Measurements from ENCODE around the gene NTN1. TPM values are rescaled to one million over a fixed set of nuclear protein-coding genes. Genes with fewer than 3 reads are reported as not detected.

NTN1 gene
- total and polyA plus RNA-seq, 2 of the 13 experiments (the other 11 are each of a cell fraction or from before 2014, with no cell fraction given): 0.04 to 0.05 TPM

GRCh38 chr17:9105068-9105868 is 84.0 kb downstream of the NTN1 start:
- no peak overlapping the region for H3K27ac ChIP-seq (ENCODE audit: extremely low read length, insufficient read depth, low read length)
- ChIA-PET CTCF (ENCODE audit: low intra/inter-chr PET ratio, low total read pairs) (no interaction called here), POLR2A (no interaction called here)
- WGBS (ENCODE audit: low lambda C conversion rate): 24% methylated on average over 6 of the region's 9 CpGs
- no peak for DNase-seq (ENCODE audit: low spot score)
- TF ChIP-seq ZNF792 (CRISPR knock-in tag; IDR thresholded peaks at IDR 0.05): no peak
- TF ChIP-seq ZNF264 (CRISPR knock-in tag; IDR thresholded peaks at IDR 0.05): no peak
- TF ChIP-seq XRCC5 (optimal IDR thresholded peaks at IDR 0.05; ENCODE audit: low read length): no peak
- TF ChIP-seq ARID3A (IDR thresholded peaks at IDR 0.05; ENCODE audit: low read depth, low read length): no peak
- TF ChIP-seq TGIF2 (CRISPR knock-in tag; IDR thresholded peaks at IDR 0.05): no peak
- TF ChIP-seq ZNF547 (CRISPR knock-in tag; IDR thresholded peaks at IDR 0.05): no peak
- no peak for TF ChIP-seq ZNF256 (CRISPR knock-in tag; conservative IDR thresholded peaks at IDR 0.05)
- no peak for TF ChIP-seq ZNF10 (CRISPR knock-in tag; IDR thresholded peaks at IDR 0.05; ENCODE audit: borderline replicate concordance, low read depth)
- no peak for TF ChIP-seq TFDP1 (CRISPR knock-in tag; IDR thresholded peaks at IDR 0.05; ENCODE audit: borderline replicate concordance)
- no peak for TF ChIP-seq SMAD1 (CRISPR knock-in tag; IDR thresholded peaks at IDR 0.05; ENCODE audit: borderline replicate concordance, low read depth)
- no peak for TF ChIP-seq ZNF614 (CRISPR knock-in tag; IDR thresholded peaks at IDR 0.05; ENCODE audit: borderline replicate concordance)
- no peak for TF ChIP-seq ZNF503 (CRISPR knock-in tag; IDR thresholded peaks at IDR 0.05)
- TF ChIP-seq SKI (IDR thresholded peaks at IDR 0.05; ENCODE audit: partially characterized antibody): no peak
- no peak for TF ChIP-seq BCL6 (CRISPR knock-in tag; IDR thresholded peaks at IDR 0.05)
- TF ChIP-seq ETV5 (CRISPR knock-in tag; IDR thresholded peaks at IDR 0.05; ENCODE audit: borderline replicate concordance): no peak
- no peak for TF ChIP-seq CCAR2 (optimal IDR thresholded peaks at IDR 0.05; ENCODE audit: low read depth, low read length)
- no peak for TF ChIP-seq CREBL2 (CRISPR knock-in tag; IDR thresholded peaks at IDR 0.05; ENCODE audit: borderline replicate concordance)
- no peak for TF ChIP-seq ZNF232 (CRISPR knock-in tag; IDR thresholded peaks at IDR 0.05; ENCODE audit: borderline replicate concordance)
- H3K4me3 ChIP-seq (replicated peaks in 1 of 3; ENCODE audit: insufficient read depth in 1 of 3, low read depth in 2 of 3, low read length in 3 of 3): no peak overlapping the region
- no TSS peak for BruUV-seq (replicated peaks)
- intact Hi-C loops (cut with micrococcal nuclease; ENCODE audit: unreplicated experiment) (no loop called here), in situ Hi-C loops (cut with HindIII; ENCODE audit: extremely low pct_ligation_motif_present, low pct_unique_long_range_greater_than_20kb) (no loop called here)
- no peak for FAIRE-seq
- peaks cover 0 to 30% of the 10 kb centered on the region in 2 experiments for H3K27me3 ChIP-seq (ENCODE audit: control insufficient read depth in 1 of 2, insufficient read depth in 2 of 2, low read length in 2 of 2)
- no peak overlapping the region for H3K4me2 ChIP-seq (ENCODE audit: low read depth, low read length)
- no peaks in the 10 kb centered on the region for H3K9me3 ChIP-seq (ENCODE audit: low read length)
- no peaks in the 10 kb centered on the region for H3K4me1 ChIP-seq (ENCODE audit: insufficient read depth, low read length)
- no peaks in the 10 kb centered on the region for H3K36me3 ChIP-seq (replicated peaks in 1 of 2; ENCODE audit: control insufficient read depth in 1 of 2, insufficient read depth in 2 of 2, low read length in 2 of 2)
- no peaks in the 10 kb centered on the region for H4K20me1 ChIP-seq (ENCODE audit: insufficient read depth, low read length)
- H3K79me2 ChIP-seq (ENCODE audit: insufficient read depth, low read length): no peaks in the 10 kb centered on the region
- ATAC-seq: no peak
- no peak overlapping the region for H3K9ac ChIP-seq (ENCODE audit: insufficient read depth, low read depth, low read length)
- no peak overlapping the region for H2AFZ ChIP-seq (ENCODE audit: low read length)

Measured in HepG2 (cell line).